GM15510 (cell line): ENCODE measurements around the gene ARNT2.

Experiments used
- POLR2A ChIP-seq: IDR thresholded peaks from 3 replicates; pipeline ENCODE4 v1.6.1; 2011; ENCODE audit warnings: borderline replicate concordance; ENCODE audit not compliant: insufficient read length; ENCODE audit errors: extremely low read depth

The ARNT2 gene

GRCh38 chr15:80447077-80447476 is 42.9 kb downstream of the ARNT2 start:
- no peak for TF ChIP-seq POLR2A

GRCh38 chr15:80449825-80450224 is 45.6 kb downstream of the ARNT2 start:
- TF ChIP-seq POLR2A = no peak

- TF ChIP-seq POLR2A = no peak
Observed at GRCh38 chr15:80450811-80451321, 46.7 kb downstream of the ARNT2 start.

DNA sequence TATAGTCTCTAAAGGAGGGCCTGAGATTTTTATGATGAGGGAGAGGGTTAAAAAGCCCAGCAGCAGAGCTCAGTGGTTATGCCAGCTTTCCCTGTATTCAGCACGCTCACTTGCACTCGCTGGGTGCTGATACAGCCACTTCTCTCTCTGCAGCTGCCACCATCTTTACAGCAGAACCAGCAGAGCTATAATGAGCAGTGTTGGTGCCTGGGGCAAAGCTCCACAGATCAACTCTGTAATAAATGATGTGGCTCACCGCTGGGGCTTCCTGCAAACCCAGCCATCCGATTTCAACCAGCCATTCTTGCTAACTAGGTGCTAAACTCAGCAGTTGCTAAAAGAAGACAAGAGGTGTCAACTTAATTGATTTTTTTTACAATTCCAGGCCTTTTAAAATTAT is 48.0 kb downstream of the ARNT2 start:
- TF ChIP-seq POLR2A = no peak

- no peak for TF ChIP-seq POLR2A
Observed at GRCh38 chr15:80455051-80455648, 51.0 kb downstream of the ARNT2 start.

- TF ChIP-seq POLR2A = no peak
Observed at GRCh38 chr15:80455668-80456442, 51.7 kb downstream of the ARNT2 start.

- TF ChIP-seq POLR2A = no peak
Observed at GRCh38 chr15:80456517-80457492, 52.6 kb downstream of the ARNT2 start.

DNA sequence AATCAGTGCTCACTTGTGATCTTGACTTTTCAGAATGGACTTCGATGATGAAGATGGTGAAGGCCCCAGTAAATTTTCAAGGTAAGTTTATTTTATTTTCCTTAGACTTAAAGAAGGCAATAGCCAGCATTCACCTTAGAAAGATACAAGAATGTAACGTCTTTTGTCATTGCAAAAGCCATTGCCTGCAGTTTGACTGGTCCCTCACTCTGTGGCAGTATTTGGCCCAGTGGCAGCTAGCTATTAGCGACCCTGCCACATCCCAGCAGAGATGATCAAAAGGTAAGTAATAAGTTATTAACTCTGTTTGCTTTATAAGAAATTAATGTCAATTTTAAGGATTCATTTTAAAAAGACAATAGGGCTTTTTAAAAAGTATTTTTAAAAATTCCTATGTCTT is 53.7 kb downstream of the ARNT2 start:
- no peak for TF ChIP-seq POLR2A

DNA sequence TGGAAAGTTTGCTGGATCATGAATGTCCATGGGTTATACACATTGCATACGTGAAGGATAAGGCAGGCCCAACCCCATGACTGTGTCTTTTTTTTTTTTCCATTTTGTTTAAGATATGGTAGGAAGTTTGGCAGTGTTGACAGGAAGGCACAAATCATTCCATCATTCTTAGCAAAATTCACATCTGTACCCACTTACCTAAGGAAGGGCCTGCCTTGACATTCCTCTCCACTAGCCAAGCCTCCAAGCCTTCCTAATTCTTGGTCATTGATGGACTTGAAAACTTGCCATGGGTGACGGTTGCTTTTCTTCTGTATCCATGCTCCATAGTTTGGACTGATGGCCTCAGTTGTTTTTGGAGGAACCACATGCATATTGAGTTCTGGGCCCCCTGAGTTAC is 54.4 kb downstream of the ARNT2 start:
- TF ChIP-seq POLR2A = no peak

GRCh38 chr15:80459380-80459779 is 55.2 kb downstream of the ARNT2 start:
- no peak for TF ChIP-seq POLR2A

GRCh38 chr15:80459818-80460217 is 55.6 kb downstream of the ARNT2 start:
- no peak for TF ChIP-seq POLR2A

DNA sequence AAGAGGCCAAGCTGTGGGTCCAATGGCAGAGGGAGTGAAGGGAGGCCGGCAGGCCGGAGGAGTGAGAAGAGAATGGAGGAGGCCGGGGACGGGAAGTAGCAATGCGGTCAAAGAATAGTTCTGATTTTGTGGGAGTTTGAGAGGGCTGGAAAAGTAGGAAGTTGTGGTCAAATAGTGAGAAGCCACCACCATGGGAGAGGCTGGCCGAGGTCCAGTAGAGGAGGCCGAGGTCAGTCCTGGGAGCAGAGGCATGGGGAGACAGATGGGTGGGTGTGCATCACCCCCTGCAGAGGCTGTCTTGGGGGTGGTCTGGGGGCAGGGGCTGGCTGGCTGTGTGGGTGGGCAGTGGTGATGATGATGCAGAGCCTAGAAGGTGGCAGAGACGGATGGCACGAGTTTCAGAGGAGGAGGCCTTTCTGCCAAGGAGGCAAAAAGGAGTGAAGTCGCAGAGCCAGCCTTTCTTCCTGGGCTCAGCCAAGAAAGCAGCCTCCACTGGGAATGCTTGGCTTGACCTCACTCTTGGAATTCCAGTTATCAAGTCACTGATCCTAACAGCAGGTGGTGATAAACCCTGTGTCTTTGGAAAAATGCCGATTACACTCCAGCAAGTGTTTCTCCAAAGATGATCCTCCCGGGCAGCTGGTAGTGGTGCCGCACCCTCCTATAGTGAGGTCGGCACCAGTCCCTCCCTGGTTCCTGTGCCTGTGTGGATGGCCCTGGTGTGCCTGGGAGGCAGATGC is 57.3 kb downstream of the ARNT2 start:
- no peak for TF ChIP-seq POLR2A

- TF ChIP-seq POLR2A = no peak
Observed at GRCh38 chr15:80462111-80462510, 57.9 kb downstream of the ARNT2 start.

DNA sequence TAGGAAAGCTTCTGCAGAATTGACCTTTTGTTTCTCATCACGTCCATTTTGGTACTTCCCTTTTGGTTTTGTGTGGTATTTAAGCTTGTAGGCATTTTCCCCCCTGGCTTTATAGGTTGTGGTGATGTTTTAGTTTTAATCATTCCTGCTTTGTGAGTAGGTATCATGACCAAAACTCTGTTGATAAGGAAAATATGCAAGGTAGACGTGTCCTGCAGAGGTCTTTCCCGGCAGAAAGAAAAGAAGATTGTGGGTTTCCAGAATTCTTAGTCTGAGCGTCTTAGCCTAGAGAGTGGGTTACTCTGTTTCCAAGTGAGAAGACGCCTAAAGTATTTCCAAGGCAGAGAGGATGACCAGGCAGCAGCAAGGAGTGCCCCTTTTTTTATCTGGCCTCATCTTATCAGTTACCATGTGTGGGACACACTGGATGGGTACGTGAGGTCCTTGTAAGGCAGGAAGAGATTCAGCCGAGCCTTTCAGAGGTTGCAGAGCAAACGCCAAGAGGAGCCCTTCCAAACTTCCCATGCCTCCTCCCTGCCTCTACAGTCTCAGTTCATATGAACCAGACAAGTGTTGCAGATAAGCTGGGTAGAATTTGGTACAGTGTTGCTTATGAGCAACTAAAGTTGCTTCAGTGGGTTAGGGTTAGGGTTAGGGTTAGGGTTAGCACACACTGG is 58.8 kb downstream of the ARNT2 start:
- no peak for TF ChIP-seq POLR2A
